K562 (cell line): ENCODE results near the gene CUL9.

Experiments used
- GABPA ChIP-seq: fragments of 200-800 bp; sonication (Bioruptor generic); conservative IDR thresholded peaks from 2 replicates; pipeline ENCODE4 v1.6.1; 2016; ENCODE audit warnings: low read depth, missing genetic modification characterization, missing compliant biosample characterization
- L3MBTL2 ChIP-seq: fragments of 450-650 bp; IDR thresholded peaks from 2 replicates; pipeline ENCODE4 v1.6.1; 2016; ENCODE audit warnings: mild to moderate bottlenecking, moderate library complexity
- MXI1 ChIP-seq: IDR thresholded peaks from 2 replicates; pipeline ENCODE4 v1.6.1; 2011; ENCODE audit warnings: low read depth, mild to moderate bottlenecking, improper control_type of control experiment, low read length
- POLR2A ChIP-seq: fragments of 450-650 bp; conservative IDR thresholded peaks from 2 replicates; pipeline ENCODE4 v1.6.1; 2016
- PRPF4 ChIP-seq: fragments of 200-400 bp; formaldehyde crosslinking; IDR thresholded peaks from one replicate; pipeline ENCODE4 v1.6.1; 2017; ENCODE audit warnings: low read length, low read depth, mild to moderate bottlenecking; ENCODE audit not compliant: insufficient read depth, poor library complexity, severe bottlenecking
- TF ChIP-seq, protein P1 (sequence below): fragments of 200-800 bp; sonication (Bioruptor generic); IDR thresholded peaks from 2 replicates; pipeline ENCODE4 v1.6.1; 2017; ENCODE audit warnings: missing genetic modification characterization, missing compliant biosample characterization

DNA sequence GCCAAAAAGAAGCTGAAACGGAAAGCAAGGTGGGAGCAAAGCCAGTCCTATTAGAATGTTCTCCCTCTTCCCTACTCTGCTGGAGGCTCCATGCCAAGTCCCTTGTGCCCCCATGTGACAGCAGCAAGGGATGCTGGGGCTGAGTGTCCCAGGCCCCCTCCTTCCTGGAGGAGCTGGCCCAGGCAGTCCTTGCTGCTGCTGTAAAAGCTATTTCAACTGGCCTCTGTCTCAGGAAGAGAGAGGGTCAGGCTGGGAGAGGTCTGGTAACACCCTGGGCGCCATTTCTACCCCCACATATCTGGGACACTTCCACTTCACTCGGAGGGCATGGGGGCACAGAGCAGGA lies 86.3 kb downstream of the CUL9 start:
- no peak for TF ChIP-seq POLR2A
- no peak for TF ChIP-seq MXI1
- TF ChIP-seq L3MBTL2 = no peak
- TF ChIP-seq GABPA = no peak
- TF ChIP-seq, protein P1, sequence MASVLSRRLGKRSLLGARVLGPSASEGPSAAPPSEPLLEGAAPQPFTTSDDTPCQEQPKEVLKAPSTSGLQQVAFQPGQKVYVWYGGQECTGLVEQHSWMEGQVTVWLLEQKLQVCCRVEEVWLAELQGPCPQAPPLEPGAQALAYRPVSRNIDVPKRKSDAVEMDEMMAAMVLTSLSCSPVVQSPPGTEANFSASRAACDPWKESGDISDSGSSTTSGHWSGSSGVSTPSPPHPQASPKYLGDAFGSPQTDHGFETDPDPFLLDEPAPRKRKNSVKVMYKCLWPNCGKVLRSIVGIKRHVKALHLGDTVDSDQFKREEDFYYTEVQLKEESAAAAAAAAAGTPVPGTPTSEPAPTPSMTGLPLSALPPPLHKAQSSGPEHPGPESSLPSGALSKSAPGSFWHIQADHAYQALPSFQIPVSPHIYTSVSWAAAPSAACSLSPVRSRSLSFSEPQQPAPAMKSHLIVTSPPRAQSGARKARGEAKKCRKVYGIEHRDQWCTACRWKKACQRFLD = no peak
- no peak for TF ChIP-seq PRPF4
